Smooth muscle cell (in vitro differentiated cells): ENCODE results near the gene FHIT. TPM values are rescaled to one million over a fixed set of nuclear protein-coding genes. Genes with fewer than 3 reads are reported as not detected.

Experiments
- DNase-seq: peaks from one replicate; lab custom pipeline; 2025; ENCODE audit not compliant: unreplicated experiment; lab: John Stamatoyannopoulos, UW
- H2AFZ ChIP-seq: fragments of 200-600 bp; sonication (generic); 2 replicates; pipeline ENCODE4 v1.6.0; 2016; ENCODE audit warnings: antibody characterized with exemption, low read depth, mild to moderate bottlenecking
- H3F3A ChIP-seq: fragments of 200-600 bp; sonication (generic); 2 replicates; pipeline ENCODE4 v1.6.0; 2017; ENCODE audit warnings: antibody characterized with exemption, low read depth
- H3K27ac ChIP-seq: fragments of 200-600 bp; sonication (generic); 2 replicates; pipeline ENCODE4 v1.5.1; 2016; ENCODE audit warnings: low read depth, mild to moderate bottlenecking
- H3K27me3 ChIP-seq: fragments of 200-600 bp; sonication (generic); 2 replicates; pipeline ENCODE4 v1.6.1; 2016; ENCODE audit warnings: low read depth, mild to moderate bottlenecking
- H3K36me3 ChIP-seq: fragments of 200-600 bp; sonication (generic); 2 replicates; pipeline ENCODE4 v1.5.1; 2016; ENCODE audit warnings: low read depth
- H3K4me1 ChIP-seq: fragments of 200-600 bp; sonication (generic); 2 replicates; pipeline ENCODE4 v1.5.1; 2016; ENCODE audit warnings: low read depth
- H3K4me2 ChIP-seq: fragments of 200-600 bp; sonication (generic); 2 replicates; pipeline ENCODE4 v1.6.0; 2016; ENCODE audit warnings: mild to moderate bottlenecking
- H3K4me3 ChIP-seq: fragments of 200-600 bp; sonication (generic); 2 replicates; pipeline ENCODE4 v1.5.1; 2016; ENCODE audit warnings: mild to moderate bottlenecking
- H3K79me2 ChIP-seq: fragments of 200-600 bp; sonication (generic); 2 replicates; pipeline ENCODE4 v1.6.0; 2016; ENCODE audit warnings: low read depth, mild to moderate bottlenecking
- H3K9ac ChIP-seq: fragments of 200-600 bp; sonication (generic); 2 replicates; pipeline ENCODE4 v1.6.0; 2016; ENCODE audit warnings: low read depth
- H3K9me3 ChIP-seq: fragments of 200-600 bp; sonication (generic); replicated peaks from 2 replicates; pipeline ENCODE4 v1.5.1; 2016; ENCODE audit warnings: low read depth
- H4K20me1 ChIP-seq: fragments of 200-600 bp; sonication (generic); 2 replicates; pipeline ENCODE4 v1.6.0; 2016; ENCODE audit warnings: low read depth
- WGBS: methylation state at CpG from one replicate; pipeline ENCODE4 v1.1.7; 2016; ENCODE audit warnings: low lambda C conversion rate; 5-methylcytosine and 5-hydroxymethylcytosine counted together
- polyA plus RNA-seq: library from polyadenylated mRNA; unstranded; fragments of >200 nt; fragmentation: Nextera tagmentation; extraction: Ambion mirVana; gene quantifications from 2 replicates; pipeline ENCODE4 v1.2.1, GENCODE V29; 2016
- total RNA-seq: library from RNA; depleted of rRNA; stranded (reverse); fragments of >200 nt; gene quantifications from 2 replicates; pipeline ENCODE4 v1.2.3, GENCODE V29; 2014
- TF ChIP-seq, protein P1 (sequence below): fragments of 200-600 bp; sonication (generic); IDR thresholded peaks from 2 replicates; pipeline ENCODE4 v1.5.1; 2017; ENCODE audit warnings: borderline replicate concordance, mild to moderate bottlenecking, antibody characterized with exemption; ENCODE audit not compliant: insufficient read depth, poor library complexity, severe bottlenecking

FHIT gene
- total and polyA plus RNA-seq, 2 experiments from 2014 or later, result 5.9 to 6.7 TPM

DNA sequence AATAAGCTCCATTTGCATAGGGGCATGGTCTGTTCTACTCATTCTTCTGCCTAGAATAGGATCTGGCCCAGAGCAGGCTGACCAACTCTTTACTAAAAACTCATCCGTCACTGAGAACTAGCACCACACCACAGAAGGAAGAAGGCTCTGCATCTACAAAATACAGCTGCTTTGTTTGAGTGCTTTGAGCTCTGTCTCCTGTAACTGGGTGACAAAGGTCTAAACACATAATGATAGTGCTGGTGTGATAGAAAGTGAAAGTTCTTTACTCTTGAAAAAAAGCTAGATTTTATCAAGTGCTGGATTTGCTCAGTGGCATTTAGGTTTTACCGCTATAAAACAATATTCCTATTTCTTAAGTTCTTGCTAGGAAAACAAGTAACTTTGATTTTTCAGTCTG is 140.7 kb downstream of the FHIT start:
- no peak for DNase-seq
- Histone ChIP-seq H2AFZ (no peak overlapping the region), H4K20me1 (no peaks in the 10 kb centered on the region), H3K27ac (no peak overlapping the region), H3K36me3 (no peaks in the 10 kb centered on the region), H3K4me2 (no peak overlapping the region), H3K9me3 (no peaks in the 10 kb centered on the region), H3K9ac (no peak overlapping the region), H3K4me3 (no peak overlapping the region), H3K4me1 (peaks cover 3% of the 10 kb centered on the region), H3F3A (no peaks in the 10 kb centered on the region), H3K27me3 (no peaks in the 10 kb centered on the region), H3K79me2 (no peaks in the 10 kb centered on the region)
- 90% methylated on average over 2 of the region's 2 CpGs for WGBS
- TF ChIP-seq, protein P1, sequence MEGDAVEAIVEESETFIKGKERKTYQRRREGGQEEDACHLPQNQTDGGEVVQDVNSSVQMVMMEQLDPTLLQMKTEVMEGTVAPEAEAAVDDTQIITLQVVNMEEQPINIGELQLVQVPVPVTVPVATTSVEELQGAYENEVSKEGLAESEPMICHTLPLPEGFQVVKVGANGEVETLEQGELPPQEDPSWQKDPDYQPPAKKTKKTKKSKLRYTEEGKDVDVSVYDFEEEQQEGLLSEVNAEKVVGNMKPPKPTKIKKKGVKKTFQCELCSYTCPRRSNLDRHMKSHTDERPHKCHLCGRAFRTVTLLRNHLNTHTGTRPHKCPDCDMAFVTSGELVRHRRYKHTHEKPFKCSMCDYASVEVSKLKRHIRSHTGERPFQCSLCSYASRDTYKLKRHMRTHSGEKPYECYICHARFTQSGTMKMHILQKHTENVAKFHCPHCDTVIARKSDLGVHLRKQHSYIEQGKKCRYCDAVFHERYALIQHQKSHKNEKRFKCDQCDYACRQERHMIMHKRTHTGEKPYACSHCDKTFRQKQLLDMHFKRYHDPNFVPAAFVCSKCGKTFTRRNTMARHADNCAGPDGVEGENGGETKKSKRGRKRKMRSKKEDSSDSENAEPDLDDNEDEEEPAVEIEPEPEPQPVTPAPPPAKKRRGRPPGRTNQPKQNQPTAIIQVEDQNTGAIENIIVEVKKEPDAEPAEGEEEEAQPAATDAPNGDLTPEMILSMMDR, result no peak

DNA sequence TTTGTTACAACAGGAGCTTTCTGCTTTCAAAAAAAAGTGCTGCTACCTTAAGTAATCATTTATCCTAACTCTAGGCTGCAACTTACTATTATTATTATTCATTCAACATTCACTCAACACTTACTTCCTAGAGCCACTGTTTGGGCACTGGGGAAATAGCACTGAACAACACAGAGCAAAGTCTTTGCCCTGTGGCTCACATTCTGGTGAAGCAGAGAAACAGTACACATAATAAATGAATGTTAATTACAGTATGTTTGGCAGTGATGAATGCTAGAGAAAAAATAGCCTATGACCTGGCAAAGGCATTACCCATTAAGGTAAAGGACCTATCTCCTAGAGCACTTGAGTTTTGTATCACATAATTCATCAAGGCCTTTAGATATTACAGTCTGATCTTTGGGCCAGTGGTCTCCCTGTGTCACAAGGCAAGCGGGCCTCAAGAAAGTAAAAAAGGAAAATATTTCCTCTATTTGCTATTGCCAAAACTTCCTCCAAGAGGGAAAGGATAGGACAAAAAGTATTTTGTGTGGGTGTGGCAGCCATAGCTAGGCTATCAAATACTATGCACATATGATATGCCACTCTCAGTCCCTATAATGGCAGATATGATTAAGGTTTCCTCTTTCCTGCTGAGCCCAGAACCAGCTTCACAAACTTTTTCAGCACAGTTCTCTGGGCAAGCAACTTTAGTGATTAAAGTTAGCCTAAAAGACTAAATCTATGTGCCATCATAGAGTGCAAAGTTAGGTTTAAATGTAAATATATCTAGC is 142.8 kb downstream of the FHIT start:
- WGBS, result 0% methylated on average over 1 of the region's 1 CpG
- Histone ChIP-seq H3F3A (no peaks in the 10 kb centered on the region), H2AFZ (no peak overlapping the region), H3K4me2 (no peak overlapping the region), H3K36me3 (no peaks in the 10 kb centered on the region), H3K4me1 (peaks cover 10% of the 10 kb centered on the region), H3K9ac (no peak overlapping the region), H3K9me3 (no peaks in the 10 kb centered on the region), H3K4me3 (no peak overlapping the region), H3K27ac (no peak overlapping the region), H4K20me1 (no peaks in the 10 kb centered on the region), H3K27me3 (no peaks in the 10 kb centered on the region), H3K79me2 (no peaks in the 10 kb centered on the region)
- DNase-seq, result no peak
- TF ChIP-seq, protein P1, result no peak

GRCh38 chr3:61094608-61095007 is 156.6 kb downstream of the FHIT start:
- Histone ChIP-seq H3K79me2 (no peaks in the 10 kb centered on the region), H3F3A (no peaks in the 10 kb centered on the region), H3K27me3 (no peaks in the 10 kb centered on the region), H3K9ac (no peak overlapping the region), H3K4me3 (no peak overlapping the region), H3K4me2 (no peak overlapping the region), H3K9me3 (no peaks in the 10 kb centered on the region), H3K27ac (no peak overlapping the region), H4K20me1 (no peaks in the 10 kb centered on the region), H3K36me3 (no peaks in the 10 kb centered on the region), H2AFZ (no peak overlapping the region), H3K4me1 (no peaks in the 10 kb centered on the region)
- DNase-seq, result no peak
- TF ChIP-seq, protein P1, result no peak
- 90% methylated on average over 3 of the region's 3 CpGs for WGBS

- Histone ChIP-seq H3K27ac (no peak overlapping the region), H3K4me3 (no peak overlapping the region), H3K79me2 (no peaks in the 10 kb centered on the region), H3K36me3 (no peaks in the 10 kb centered on the region), H3F3A (no peaks in the 10 kb centered on the region), H4K20me1 (no peaks in the 10 kb centered on the region), H2AFZ (no peak overlapping the region), H3K9ac (no peak overlapping the region), H3K4me2 (no peak overlapping the region), H3K9me3 (no peaks in the 10 kb centered on the region), H3K27me3 (no peaks in the 10 kb centered on the region), H3K4me1 (no peaks in the 10 kb centered on the region)
- DNase-seq, result no peak
- 96% methylated on average over 2 of the region's 2 CpGs for WGBS
- TF ChIP-seq, protein P1, result no peak
Measured at GRCh38 chr3:61093364-61093763, 157.9 kb downstream of the FHIT start.
